ENCODE data around the gene FAM241B.

Gene FAM241B

GRCh38 chr10:69669409-69669808 lies 39.4 kb downstream of the FAM241B start:
- H3K27me3 ChIP-seq (ENCODE audit: low read length) = no peaks in the 10 kb centered on the region
- H3K79me2 ChIP-seq (ENCODE audit: insufficient read depth, low read length) = no peaks in the 10 kb centered on the region
- no peak overlapping the region for H2AFZ ChIP-seq (ENCODE audit: low read depth, low read length, severe bottlenecking)
- H4K20me1 ChIP-seq (ENCODE audit: low read depth, low read length) = no peaks in the 10 kb centered on the region
- H3F3A ChIP-seq (ENCODE audit: insufficient read depth) = no peaks in the 10 kb centered on the region
- H3K9me2 ChIP-seq (replicated peaks; ENCODE audit: insufficient read depth, low read length) = no peaks in the 10 kb centered on the region
- no peak for TF ChIP-seq EZH2phosphoT487 (conservative IDR thresholded peaks at IDR 0.05; ENCODE audit: low read length)
- TF ChIP-seq CTCF (IDR thresholded peaks at IDR 0.05; ENCODE audit: insufficient read depth, low read length, poor library complexity, severe bottlenecking) = no peak
- H3K4me3 ChIP-seq (ENCODE audit: insufficient read depth, low read length, poor library complexity, severe bottlenecking) = no peak overlapping the region
- H3K4me2 ChIP-seq (ENCODE audit: low read depth, low read length, poor library complexity, severe bottlenecking) = no peak overlapping the region
- no peaks in the 10 kb centered on the region for H3K36me3 ChIP-seq (ENCODE audit: low read length)
- no peak overlapping the region for H3K9ac ChIP-seq (ENCODE audit: low read length)
- H3K9me3 ChIP-seq (ENCODE audit: insufficient read depth, low read length) = no peaks in the 10 kb centered on the region
- H3K27ac ChIP-seq (ENCODE audit: low read depth, low read length) = no peak overlapping the region

- Histone ChIP-seq H3K4me2 (ENCODE audit: low read depth, low read length, poor library complexity, severe bottlenecking) (no peak overlapping the region), H4K20me1 (ENCODE audit: low read depth, low read length) (no peaks in the 10 kb centered on the region), H3K36me3 (ENCODE audit: low read length) (no peaks in the 10 kb centered on the region), H3K9ac (ENCODE audit: low read length) (no peak overlapping the region), H3K9me3 (ENCODE audit: insufficient read depth, low read length) (no peaks in the 10 kb centered on the region), H3K4me3 (ENCODE audit: insufficient read depth, low read length, poor library complexity, severe bottlenecking) (no peak overlapping the region), H3K27me3 (ENCODE audit: low read length) (0 out of 2 replicates have a peak, but pooled peaks cover 3% of the 10 kb centered on the region), H3K9me2 (replicated peaks; ENCODE audit: insufficient read depth, low read length) (no peaks in the 10 kb centered on the region), H2AFZ (ENCODE audit: low read depth, low read length, severe bottlenecking) (no peak overlapping the region), H3K27ac (ENCODE audit: low read depth, low read length) (no peak overlapping the region), H3F3A (ENCODE audit: insufficient read depth) (no peaks in the 10 kb centered on the region), H3K79me2 (ENCODE audit: insufficient read depth, low read length) (no peaks in the 10 kb centered on the region)
- TF ChIP-seq CTCF (IDR thresholded peaks at IDR 0.05; ENCODE audit: insufficient read depth, low read length, poor library complexity, severe bottlenecking) = no peak
- TF ChIP-seq EZH2phosphoT487 (conservative IDR thresholded peaks at IDR 0.05; ENCODE audit: low read length) = no peak
Observed at GRCh38 chr10:69673521-69673920, 43.5 kb downstream of the FAM241B start.

GRCh38 chr10:69674786-69675185 lies 44.7 kb downstream of the FAM241B start:
- no peak overlapping the region for H3K9ac ChIP-seq (ENCODE audit: low read length)
- H3K4me3 ChIP-seq (ENCODE audit: insufficient read depth, low read length, poor library complexity, severe bottlenecking) = no peak overlapping the region
- no peak overlapping the region for H2AFZ ChIP-seq (ENCODE audit: low read depth, low read length, severe bottlenecking)
- no peaks in the 10 kb centered on the region for H3K79me2 ChIP-seq (ENCODE audit: insufficient read depth, low read length)
- TF ChIP-seq CTCF (IDR thresholded peaks at IDR 0.05; ENCODE audit: insufficient read depth, low read length, poor library complexity, severe bottlenecking) (no peak), EZH2phosphoT487 (conservative IDR thresholded peaks at IDR 0.05; ENCODE audit: low read length) (no peak)
- H3K9me3 ChIP-seq (ENCODE audit: insufficient read depth, low read length) = no peaks in the 10 kb centered on the region
- no peaks in the 10 kb centered on the region for H3F3A ChIP-seq (ENCODE audit: insufficient read depth)
- H3K4me2 ChIP-seq (ENCODE audit: low read depth, low read length, poor library complexity, severe bottlenecking) = no peak overlapping the region
- H3K27ac ChIP-seq (ENCODE audit: low read depth, low read length) = no peak overlapping the region
- no peaks in the 10 kb centered on the region for H3K36me3 ChIP-seq (ENCODE audit: low read length)
- H3K27me3 ChIP-seq (ENCODE audit: low read length) = 0 out of 2 replicates have a peak, but pooled peaks cover 3% of the 10 kb centered on the region
- no peaks in the 10 kb centered on the region for H4K20me1 ChIP-seq (ENCODE audit: low read depth, low read length)
- H3K9me2 ChIP-seq (replicated peaks; ENCODE audit: insufficient read depth, low read length) = no peaks in the 10 kb centered on the region
